Neural progenitor cell (in vitro differentiated cells): ENCODE data around the gene SLC41A3.
"Not testable (repeated sequence)": the region's sequence is repeated elsewhere in the genome, so short reads cannot be mapped to it uniquely, and the experiment has no call there.

Experiments used
- CTCF ChIP-seq: fragments of 200-600 bp; sonication (generic); IDR thresholded peaks from 2 replicates; pipeline ENCODE4 v1.5.1; 2017; ENCODE audit warnings: antibody characterized with exemption, mild to moderate bottlenecking
- EZH2 ChIP-seq: fragments of 200-600 bp; sonication (generic); IDR thresholded peaks from 2 replicates; pipeline ENCODE4 v1.6.1; 2017; ENCODE audit warnings: antibody characterized with exemption, mild to moderate bottlenecking, moderate library complexity
- EZH2phosphoT487 ChIP-seq: fragments of 200-600 bp; sonication (generic); IDR thresholded peaks from 2 replicates; pipeline ENCODE4 v1.6.1; 2017; ENCODE audit warnings: antibody characterized with exemption

- TF ChIP-seq CTCF, EZH2, EZH2phosphoT487: not testable (repeated sequence)
Observed at GRCh38 chr3:125968701-125969592, 115.0 kb downstream of the SLC41A3 start, which contains the start of gene ROPN1B.
